Fibroblast of lung (primary cell): Measurements from ENCODE around the gene NDEL1. TPM values are rescaled to one million over a fixed set of nuclear protein-coding genes. Genes with fewer than 3 reads are reported as not detected.

Experiments used
- DNase-seq, 2 donors: peaks; one replicate each; pipeline versions ENCODE4 v3.0.0 to v3.0.0-alpha.2; 2010; ENCODE audit warnings: low read depth in 2 of 2
- H2AFZ ChIP-seq: 2 replicates; pipeline ENCODE4 v1.5.1; 2012; ENCODE audit warnings: low read length, control low read depth, inconsistent platforms
- H3K27ac ChIP-seq: 2 replicates; pipeline ENCODE4 v1.5.1; 2011; ENCODE audit warnings: low read length, control low read depth; ENCODE audit not compliant: insufficient read depth
- H3K27me3 ChIP-seq: 2 replicates; pipeline ENCODE4 v1.5.1; 2011; ENCODE audit warnings: mild to moderate bottlenecking, low read length; ENCODE audit not compliant: control insufficient read depth, insufficient read depth
- H3K36me3 ChIP-seq: 2 replicates; pipeline ENCODE4 v1.5.1; 2011; ENCODE audit warnings: low read length; ENCODE audit not compliant: control insufficient read depth, insufficient read depth
- H3K4me1 ChIP-seq: 2 replicates; pipeline ENCODE4 v1.5.1; 2011; ENCODE audit warnings: low read length; ENCODE audit not compliant: control insufficient read depth, insufficient read depth; ENCODE audit errors: extremely low read depth
- H3K4me2 ChIP-seq: 2 replicates; pipeline ENCODE4 v1.5.1; 2011; ENCODE audit warnings: low read length, control low read depth; ENCODE audit not compliant: insufficient read depth; ENCODE audit errors: extremely low read depth
- H3K4me3 ChIP-seq, 4 experiments: fragments of 200-600 bp in 1 of 4; sonication (generic) in 1 of 4; replicated peaks in 1 of 4; 2 replicates each; pipeline ENCODE4 v1.5.1; 2011 to 2016; ENCODE audit warnings: low read length in 4 of 4, low read depth in 3 of 4, mild to moderate bottlenecking in 3 of 4, control low read depth in 2 of 4, inconsistent platforms in 1 of 4, mixed read lengths in 1 of 4; ENCODE audit not compliant: insufficient read depth in 1 of 4; ENCODE audit errors: control extremely low read depth in 1 of 4
- H3K79me2 ChIP-seq: 2 replicates; pipeline ENCODE4 v1.5.1; 2012; ENCODE audit warnings: mild to moderate bottlenecking, low read length, inconsistent platforms; ENCODE audit not compliant: control insufficient read depth, insufficient read depth
- H3K9ac ChIP-seq: 2 replicates; pipeline ENCODE4 v1.5.1; 2011; ENCODE audit warnings: mild to moderate bottlenecking, low read length, control low read depth; ENCODE audit not compliant: insufficient read depth
- H3K9me3 ChIP-seq: 2 replicates; pipeline ENCODE4 v1.5.1; 2012; ENCODE audit warnings: low read depth, low read length; ENCODE audit not compliant: control insufficient read depth, insufficient read depth
- H4K20me1 ChIP-seq: 2 replicates; pipeline ENCODE4 v1.5.1; 2011; ENCODE audit warnings: low read length; ENCODE audit not compliant: control insufficient read depth, insufficient read depth; ENCODE audit errors: extremely low read depth
- EZH2 ChIP-seq: IDR thresholded peaks from 2 replicates; pipeline ENCODE4 v1.5.1; 2012; ENCODE audit warnings: low read length, control low read depth, mild to moderate bottlenecking; ENCODE audit errors: missing control alignments
- polyA plus RNA-seq, 2 donors: library from polyadenylated mRNA; depleted of rRNA in 1 of 2; stranded (reverse) in 1 of 2; unstranded in 1 of 2; fragments of >200 nt; gene quantifications; 2 replicates each; pipeline ENCODE4 v1.2.1, GENCODE V29; 2011 to 2012; ENCODE audit warnings: missing spikeins in 1 of 2
- total RNA-seq: library from RNA; depleted of rRNA; stranded (reverse); fragments of >200 nt; gene quantifications from 2 replicates; pipeline ENCODE4 v1.2.1, GENCODE V29; 2014
- TF ChIP-seq, protein P1 (sequence below), 2 donors: IDR thresholded peaks in 1 of 2; conservative IDR thresholded peaks in 1 of 2; 1 replicate in 1 of 2; 2 replicates in 1 of 2; pipeline ENCODE4 v1.5.1; 2011 to 2012; ENCODE audit warnings: low read length in 2 of 2, control low read depth in 1 of 2, inconsistent platforms in 1 of 2, low read depth in 1 of 2, mild to moderate bottlenecking in 1 of 2

NDEL1 gene
- total and polyA plus RNA-seq, 2 donors (not counting 1 experiment from before 2014, with no cell fraction given), result 45.4 to 88.6 TPM

DNA sequence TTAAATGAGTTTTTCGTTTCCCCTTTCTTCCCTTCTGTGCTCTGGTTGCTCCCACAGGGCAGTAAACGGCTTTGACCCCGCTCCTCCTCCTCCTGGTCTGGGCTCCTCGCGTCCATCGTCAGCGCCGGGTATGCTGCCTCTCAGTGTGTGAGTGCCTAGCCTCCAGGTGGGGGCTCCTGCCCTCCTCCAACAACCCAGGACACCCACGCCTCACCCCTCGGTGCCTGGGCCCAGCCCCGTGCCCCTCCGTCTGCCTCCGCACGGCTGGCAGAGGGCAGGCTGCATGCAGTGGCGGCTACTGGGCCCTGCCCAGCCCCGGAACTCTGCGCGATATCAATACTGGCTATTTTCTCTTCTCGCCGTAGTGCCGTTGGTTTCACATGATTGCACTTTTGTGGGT, 31.2 kb downstream of the NDEL1 start:
- no peak for DNase-seq
- TF ChIP-seq, protein P1, sequence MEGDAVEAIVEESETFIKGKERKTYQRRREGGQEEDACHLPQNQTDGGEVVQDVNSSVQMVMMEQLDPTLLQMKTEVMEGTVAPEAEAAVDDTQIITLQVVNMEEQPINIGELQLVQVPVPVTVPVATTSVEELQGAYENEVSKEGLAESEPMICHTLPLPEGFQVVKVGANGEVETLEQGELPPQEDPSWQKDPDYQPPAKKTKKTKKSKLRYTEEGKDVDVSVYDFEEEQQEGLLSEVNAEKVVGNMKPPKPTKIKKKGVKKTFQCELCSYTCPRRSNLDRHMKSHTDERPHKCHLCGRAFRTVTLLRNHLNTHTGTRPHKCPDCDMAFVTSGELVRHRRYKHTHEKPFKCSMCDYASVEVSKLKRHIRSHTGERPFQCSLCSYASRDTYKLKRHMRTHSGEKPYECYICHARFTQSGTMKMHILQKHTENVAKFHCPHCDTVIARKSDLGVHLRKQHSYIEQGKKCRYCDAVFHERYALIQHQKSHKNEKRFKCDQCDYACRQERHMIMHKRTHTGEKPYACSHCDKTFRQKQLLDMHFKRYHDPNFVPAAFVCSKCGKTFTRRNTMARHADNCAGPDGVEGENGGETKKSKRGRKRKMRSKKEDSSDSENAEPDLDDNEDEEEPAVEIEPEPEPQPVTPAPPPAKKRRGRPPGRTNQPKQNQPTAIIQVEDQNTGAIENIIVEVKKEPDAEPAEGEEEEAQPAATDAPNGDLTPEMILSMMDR (conservative IDR thresholded peaks at IDR 0.05 in 1 of 2, IDR thresholded peaks at IDR 0.05 in 1 of 2; ENCODE audit: low read depth in 1 of 2, low read length in 2 of 2), result no peak
- TF ChIP-seq EZH2, result no peak
- Histone ChIP-seq H4K20me1 (no peaks in the 10 kb centered on the region), H3K36me3 (peaks cover 31% of the 10 kb centered on the region), H3K4me1 (peaks cover 8% of the 10 kb centered on the region), H3K4me2 (no peak overlapping the region), H3K27me3 (no peaks in the 10 kb centered on the region), H3K27ac (no peak overlapping the region), H3K79me2 (peaks cover 39% of the 10 kb centered on the region), H3K4me3 (no peak overlapping the region), H3K9ac (no peak overlapping the region), H3K9me3 (no peaks in the 10 kb centered on the region), H2AFZ (no peak overlapping the region)

DNA sequence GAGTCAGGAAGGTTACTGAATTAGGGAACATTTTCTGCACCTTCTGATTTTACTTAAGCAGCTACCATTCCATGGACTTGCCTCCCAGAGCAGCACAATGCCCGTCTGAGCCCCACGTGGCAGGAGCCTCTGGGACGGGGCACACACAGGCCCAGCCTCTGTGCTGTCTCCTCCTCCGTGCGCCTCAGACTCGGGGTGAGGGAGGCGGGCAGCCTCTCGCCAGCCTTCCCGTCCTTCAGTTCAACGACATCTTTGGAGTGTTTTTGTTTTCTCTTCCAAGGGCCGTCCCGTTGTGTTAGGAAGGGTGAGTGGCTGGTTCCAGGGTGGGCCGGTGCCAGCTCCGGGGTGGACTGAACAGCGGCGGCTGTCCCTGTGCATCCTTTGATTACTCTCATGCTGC, 31.8 kb downstream of the NDEL1 start:
- Histone ChIP-seq H3K27ac (no peak overlapping the region), H3K27me3 (no peaks in the 10 kb centered on the region), H3K4me3 (no peak overlapping the region), H3K4me2 (no peak overlapping the region), H3K79me2 (peaks cover 35% of the 10 kb centered on the region), H3K4me1 (peaks cover 8% of the 10 kb centered on the region), H3K36me3 (peaks cover 33% of the 10 kb centered on the region), H3K9me3 (no peaks in the 10 kb centered on the region), H2AFZ (no peak overlapping the region), H4K20me1 (no peaks in the 10 kb centered on the region), H3K9ac (no peak overlapping the region)
- DNase-seq, result no peak
- no peak for TF ChIP-seq EZH2
- TF ChIP-seq, protein P1 (conservative IDR thresholded peaks at IDR 0.05 in 1 of 2, IDR thresholded peaks at IDR 0.05 in 1 of 2; ENCODE audit: low read depth in 1 of 2, low read length in 2 of 2), result no peak

DNA sequence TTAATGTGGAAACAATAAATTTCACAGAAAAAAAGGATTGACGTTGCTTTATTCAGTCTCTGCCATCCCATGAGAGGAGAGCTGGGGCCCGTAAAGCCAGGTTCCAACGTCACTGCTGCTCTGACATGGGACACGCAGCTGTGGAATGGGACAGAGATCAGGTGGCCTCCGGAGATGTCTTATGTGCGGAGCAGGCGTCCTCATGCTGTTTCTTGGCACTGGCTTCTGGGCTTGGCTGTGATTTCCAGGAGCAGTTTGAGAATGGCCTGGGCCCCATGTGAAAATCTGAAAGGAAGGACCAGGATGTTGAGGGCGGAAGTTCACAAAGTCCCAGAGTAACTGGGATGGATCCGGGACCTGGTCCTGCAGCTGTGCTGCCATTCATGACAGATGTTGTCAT, 32.4 kb downstream of the NDEL1 start:
- Histone ChIP-seq H3K4me1 (peaks cover 8% of the 10 kb centered on the region), H3K79me2 (peaks cover 30% of the 10 kb centered on the region)

More for the DNA sequence above, 32.4 kb downstream of the NDEL1 start:
- Histone ChIP-seq H3K36me3 (peaks cover 29% of the 10 kb centered on the region), H3K4me3 (no peak overlapping the region), H3K27me3 (no peaks in the 10 kb centered on the region), H2AFZ (no peak overlapping the region), H3K9me3 (no peaks in the 10 kb centered on the region), H3K9ac (no peak overlapping the region), H3K27ac (no peak overlapping the region), H4K20me1 (no peaks in the 10 kb centered on the region), H3K4me2 (no peak overlapping the region)
- TF ChIP-seq EZH2, result no peak
- TF ChIP-seq, protein P1 (conservative IDR thresholded peaks at IDR 0.05 in 1 of 2, IDR thresholded peaks at IDR 0.05 in 1 of 2; ENCODE audit: low read depth in 1 of 2, low read length in 2 of 2), result no peak
- no peak for DNase-seq
